Lower lobe of right lung (tissue), 2 donors: ENCODE results near the gene PPME1. TPM values are rescaled to one million over a fixed set of nuclear protein-coding genes. Genes with fewer than 3 reads are reported as not detected.

ENCODE experiments used
- ATAC-seq, 2 donors: fragments of 200-7000 bp; cut with Tn5 transposase; one replicate each; pipeline ENCODE4 v1.9.1; 2020 to 2022; ENCODE audit warnings: mild to moderate bottlenecking in 2 of 2, moderate library complexity in 2 of 2
- DNase-seq: peaks from one replicate; pipeline ENCODE4 v3.0.0-alpha.2; 2020
- H3K27ac ChIP-seq: fragments of 200-600 bp; one replicate; pipeline ENCODE4 v1.8.0; 2022
- H3K27me3 ChIP-seq: fragments of 200-600 bp; one replicate; pipeline ENCODE4 v1.8.0; 2022; ENCODE audit warnings: low read depth
- H3K36me3 ChIP-seq: fragments of 200-600 bp; one replicate; pipeline ENCODE4 v1.8.0; 2022; ENCODE audit warnings: mild to moderate bottlenecking
- H3K4me1 ChIP-seq: fragments of 200-600 bp; one replicate; pipeline ENCODE4 v1.8.0; 2022
- H3K4me3 ChIP-seq: fragments of 200-600 bp; one replicate; pipeline ENCODE4 v1.8.0; 2022; ENCODE audit warnings: mild to moderate bottlenecking
- H3K9me3 ChIP-seq: fragments of 200-600 bp; one replicate; pipeline ENCODE4 v1.8.0; 2022
- intact Hi-C: fragments of 100-400 bp; cut with DNase I; formaldehyde crosslinking; loops from one replicate; pipeline ENCODE4 v1.11.0; 2022
- total RNA-seq: library from RNA; stranded (reverse); fragmentation: NEBNext Ultra II Directional; extraction: Animal tissue kit (Norgen Biotek cat#: 25700); gene quantifications from one replicate; pipeline ENCODE4 v1.2.1, GENCODE V29; 2021
- TF ChIP-seq, protein P1 (sequence below): fragments of 200-600 bp; IDR thresholded peaks from one replicate; pipeline ENCODE4 v1.8.0; 2022; ENCODE audit warnings: antibody characterized with exemption, mild to moderate bottlenecking
- donor health status: DM: no; HTN: yes; CAD: no; lungs with severe emphysema.

PPME1 gene
- total RNA-seq, 1 donor from 2014 or later: 29.4 TPM

DNA sequence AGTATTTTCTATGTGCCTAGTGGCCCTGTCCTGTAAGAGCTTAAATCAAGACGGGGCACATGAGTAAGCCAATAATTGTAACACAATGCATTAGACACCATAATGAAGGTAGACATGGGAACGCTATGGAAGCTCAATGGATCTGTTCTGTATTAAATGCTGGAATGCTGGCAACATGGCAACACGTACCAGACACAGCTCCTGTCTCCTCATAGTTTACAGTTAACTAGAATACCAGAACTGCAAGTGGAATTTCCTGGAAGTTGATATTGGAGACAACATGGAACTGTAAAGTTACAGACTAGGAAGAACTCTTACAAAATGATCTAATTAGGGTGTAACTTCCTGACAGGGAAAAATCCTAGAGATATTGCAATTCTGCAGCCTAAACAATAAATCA, 127.9 kb downstream of the PPME1 start:
- H3K36me3 ChIP-seq: no peaks in the 10 kb centered on the region
- no peaks in the 10 kb centered on the region for H3K27me3 ChIP-seq
- ATAC-seq (no peak), DNase-seq (no peak)
- H3K4me1 ChIP-seq: no peaks in the 10 kb centered on the region
- no peak overlapping the region for H3K27ac ChIP-seq
- TF ChIP-seq, protein P1, sequence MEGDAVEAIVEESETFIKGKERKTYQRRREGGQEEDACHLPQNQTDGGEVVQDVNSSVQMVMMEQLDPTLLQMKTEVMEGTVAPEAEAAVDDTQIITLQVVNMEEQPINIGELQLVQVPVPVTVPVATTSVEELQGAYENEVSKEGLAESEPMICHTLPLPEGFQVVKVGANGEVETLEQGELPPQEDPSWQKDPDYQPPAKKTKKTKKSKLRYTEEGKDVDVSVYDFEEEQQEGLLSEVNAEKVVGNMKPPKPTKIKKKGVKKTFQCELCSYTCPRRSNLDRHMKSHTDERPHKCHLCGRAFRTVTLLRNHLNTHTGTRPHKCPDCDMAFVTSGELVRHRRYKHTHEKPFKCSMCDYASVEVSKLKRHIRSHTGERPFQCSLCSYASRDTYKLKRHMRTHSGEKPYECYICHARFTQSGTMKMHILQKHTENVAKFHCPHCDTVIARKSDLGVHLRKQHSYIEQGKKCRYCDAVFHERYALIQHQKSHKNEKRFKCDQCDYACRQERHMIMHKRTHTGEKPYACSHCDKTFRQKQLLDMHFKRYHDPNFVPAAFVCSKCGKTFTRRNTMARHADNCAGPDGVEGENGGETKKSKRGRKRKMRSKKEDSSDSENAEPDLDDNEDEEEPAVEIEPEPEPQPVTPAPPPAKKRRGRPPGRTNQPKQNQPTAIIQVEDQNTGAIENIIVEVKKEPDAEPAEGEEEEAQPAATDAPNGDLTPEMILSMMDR: no peak
- intact Hi-C loops: no loop called here
- no peak overlapping the region for H3K4me3 ChIP-seq
- H3K9me3 ChIP-seq: no peaks in the 10 kb centered on the region

Other genes starting within 250 kb of the PPME1 start
- gene DNAJB13, start 220.3 kb upstream of the PPME1 start, total RNA-seq: 7.5 TPM
- gene UCP2, start 188.4 kb upstream of the PPME1 start, total RNA-seq: 83.5 TPM
- 3.1 TPM for gene UCP3, start 162.2 kb upstream of the PPME1 start, total RNA-seq
- gene C2CD3, start 287 bp upstream of the PPME1 start, total RNA-seq: 31.0 TPM
- 0.56 TPM for gene P4HA3, start 140.4 kb downstream of the PPME1 start, total RNA-seq
- gene PGM2L1, start 227.1 kb downstream of the PPME1 start, total RNA-seq: 5.2 TPM